Measurements from ENCODE around the gene TCP11L2. TPM values are rescaled to one million over a fixed set of nuclear protein-coding genes. Genes with fewer than 3 reads are reported as not detected.
"Not testable (repeated sequence)": the region's sequence is repeated elsewhere in the genome, so short reads cannot be mapped to it uniquely, and the experiment has no call there.

TCP11L2 gene
- total RNA-seq, 1 experiment from 2014 or later: 10.2 TPM

DNA sequence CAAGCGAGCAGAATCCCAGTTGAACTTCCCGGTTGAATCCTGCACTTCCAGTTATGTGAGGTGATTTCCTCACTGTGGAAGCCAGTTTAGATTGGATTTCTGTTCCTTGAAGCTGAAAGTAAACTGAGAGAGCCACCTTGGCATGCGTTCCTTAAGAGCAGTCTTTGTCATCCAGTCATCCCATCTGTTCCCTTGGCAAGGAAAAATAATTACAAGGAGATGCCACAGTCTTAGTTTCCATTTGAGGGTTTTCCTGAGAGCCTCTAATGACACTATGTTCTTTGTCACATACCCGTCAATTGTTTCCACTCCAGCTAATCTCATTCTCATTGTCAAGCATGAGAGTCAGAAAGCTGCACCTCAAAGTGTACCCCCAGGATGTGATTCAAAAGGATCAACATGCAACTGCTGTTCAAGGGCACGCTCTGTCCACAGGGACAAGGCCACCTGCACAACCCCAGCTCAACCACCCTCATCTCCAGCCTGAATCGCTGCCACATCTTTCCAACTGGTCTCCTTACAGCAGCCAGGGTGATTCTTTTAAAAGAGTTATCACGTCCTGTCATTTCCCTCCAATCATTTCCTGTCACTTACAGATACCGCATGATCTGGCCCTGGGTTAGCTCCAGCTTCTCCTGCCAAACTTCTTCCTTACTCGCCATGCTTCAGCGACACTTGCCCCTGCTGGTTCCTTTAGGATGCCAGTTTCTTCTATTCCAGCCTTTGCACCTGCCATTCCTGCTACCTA, 18.0 kb upstream of the TCP11L2 start:
- Mint-ChIP-seq H3K27ac (ENCODE audit: low read depth, unreplicated experiment) (no peak overlapping the region), H3K27me3 (ENCODE audit: insufficient read depth, unreplicated experiment) (no peaks in the 10 kb centered on the region), H3K9me3 (ENCODE audit: unreplicated experiment) (peaks cover 11% of the 10 kb centered on the region), H3K4me1 (ENCODE audit: insufficient read depth, unreplicated experiment) (peaks cover 32% of the 10 kb centered on the region), H3K4me3 (ENCODE audit: unreplicated experiment) (no peak overlapping the region), H3K36me3 (ENCODE audit: insufficient read depth, unreplicated experiment) (no peaks in the 10 kb centered on the region)
- CTCF ChIA-PET: interaction anchor here (0.6 to 5.3 kb wide), 15 partner anchors 12 to 558 kb away, joined by 3 to 76 read pairs (median 4); partner anchors contain the start of gene POLR3B
- no peak for DNase-seq (ENCODE audit: unreplicated experiment)
- no peak for TF ChIP-seq CTCF (IDR thresholded peaks at IDR 0.05; ENCODE audit: unreplicated experiment)
- POLR2A ChIA-PET: interaction anchor here (0.6 to 2.8 kb wide), 4 partner anchors 11 to 150 kb away, joined by 3 to 9 read pairs (median 3); partner anchors contain the start of gene POLR3B
- no TSS peak for BruUV-seq (replicated peaks)
- intact Hi-C loops (cut with micrococcal nuclease): no loop called here

DNA sequence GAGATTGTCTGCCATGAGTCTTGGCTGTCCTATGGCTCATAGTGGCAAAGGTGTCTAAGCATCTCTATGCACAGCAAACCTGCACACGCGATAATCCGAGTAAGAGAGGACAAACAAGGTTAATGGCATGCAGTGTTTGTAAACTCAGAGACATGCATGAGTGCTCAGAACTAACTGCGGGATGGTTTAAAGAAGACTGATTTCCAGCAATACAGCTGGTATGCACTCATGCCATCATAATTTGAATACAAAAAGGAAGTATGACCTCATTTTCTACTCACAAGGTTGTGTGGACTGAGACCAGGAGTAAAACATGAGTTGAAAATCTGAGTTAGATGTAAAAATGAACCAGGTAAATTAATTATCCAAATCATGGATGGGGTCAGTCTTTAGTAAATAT, 16.6 kb upstream of the TCP11L2 start:
- H3K4me1 Mint-ChIP-seq (ENCODE audit: insufficient read depth, unreplicated experiment): peaks cover 33% of the 10 kb centered on the region
- DNase-seq (ENCODE audit: unreplicated experiment): no peak
- CTCF ChIA-PET: interaction anchor here (1.4 to 5.3 kb wide), 2 partner anchors 15 to 58 kb away, joined by 4 to 76 read pairs; no protein-coding TSS in a partner anchor
- TF ChIP-seq CTCF (IDR thresholded peaks at IDR 0.05; ENCODE audit: unreplicated experiment): no peak
- intact Hi-C loops (cut with micrococcal nuclease): no loop called here
- no peak overlapping the region for H3K4me3 Mint-ChIP-seq (ENCODE audit: unreplicated experiment)
- no peak overlapping the region for H3K27ac Mint-ChIP-seq (ENCODE audit: low read depth, unreplicated experiment)
- peaks cover 11% of the 10 kb centered on the region for H3K9me3 Mint-ChIP-seq (ENCODE audit: unreplicated experiment)
- H3K36me3 Mint-ChIP-seq (ENCODE audit: insufficient read depth, unreplicated experiment): no peaks in the 10 kb centered on the region
- no TSS peak for BruUV-seq (replicated peaks)
- no peaks in the 10 kb centered on the region for H3K27me3 Mint-ChIP-seq (ENCODE audit: insufficient read depth, unreplicated experiment)
- POLR2A ChIA-PET: no interaction called here

DNA sequence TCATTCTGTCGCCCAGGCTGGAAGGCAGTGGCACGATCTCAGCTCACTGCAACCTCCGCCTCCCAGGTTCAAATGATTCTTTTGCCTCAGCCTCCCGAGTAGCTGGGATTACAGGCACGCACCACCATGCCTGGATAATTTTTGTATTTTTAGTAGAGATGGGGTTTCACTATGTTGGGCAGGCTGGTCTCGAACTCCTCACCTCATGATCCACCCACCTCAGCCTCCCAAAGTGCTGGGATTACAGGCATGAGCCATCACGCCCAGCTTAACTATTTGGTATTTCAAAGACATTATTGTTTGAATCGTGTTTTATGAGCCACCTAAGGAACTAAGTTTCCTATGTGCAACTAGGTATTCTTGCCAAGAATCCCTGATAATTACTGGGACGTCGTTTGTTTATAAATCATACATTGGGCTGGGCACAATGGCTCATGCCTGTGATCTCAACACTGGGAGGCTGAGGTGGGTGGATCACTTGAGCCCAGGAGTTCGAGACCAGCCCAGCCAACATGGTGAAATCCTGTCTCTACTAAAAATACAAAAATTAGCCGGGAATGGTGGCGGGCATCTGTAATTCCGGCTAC, 15.9 kb upstream of the TCP11L2 start:
- Mint-ChIP-seq H3K9me3 (ENCODE audit: unreplicated experiment) (peaks cover 11% of the 10 kb centered on the region), H3K4me1 (ENCODE audit: insufficient read depth, unreplicated experiment) (peaks cover 33% of the 10 kb centered on the region), H3K27ac (ENCODE audit: low read depth, unreplicated experiment) (peak overlapping the region; percentile 95)
- H3K4me3 Mint-ChIP-seq (ENCODE audit: unreplicated experiment); BruUV-seq (replicated peaks); H3K36me3 Mint-ChIP-seq (ENCODE audit: insufficient read depth, unreplicated experiment); DNase-seq (ENCODE audit: unreplicated experiment); intact Hi-C loops (cut with micrococcal nuclease); H3K27me3 Mint-ChIP-seq (ENCODE audit: insufficient read depth, unreplicated experiment): not testable (repeated sequence)
- POLR2A ChIA-PET: interaction anchor here (0.7 kb wide), 1 partner anchor 40 kb away, joined by 3 read pairs; no protein-coding TSS in a partner anchor
- CTCF ChIA-PET: interaction anchor here (5.3 kb wide), 1 partner anchor 59 kb away, joined by 76 read pairs; no protein-coding TSS in a partner anchor

DNA sequence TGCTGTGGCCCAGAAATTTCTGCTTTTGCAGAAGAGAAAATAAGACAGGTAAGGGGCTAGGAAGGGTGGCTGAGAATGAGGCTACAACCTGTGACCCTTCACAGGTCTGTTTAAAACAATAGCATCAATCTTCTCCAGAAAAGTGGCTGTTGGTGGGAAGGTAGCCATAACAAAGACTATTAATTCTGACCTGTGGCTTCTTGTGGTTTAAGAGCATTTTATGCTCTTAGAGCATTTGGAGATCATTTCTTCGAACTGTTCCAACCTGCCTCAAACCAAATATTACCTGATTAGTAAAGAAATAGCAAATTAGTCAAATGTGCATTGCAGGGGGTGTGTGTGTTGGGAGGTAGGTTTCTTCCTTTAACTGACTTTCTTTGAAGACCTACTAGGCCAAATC, 15.2 kb upstream of the TCP11L2 start:
- intact Hi-C loops (cut with micrococcal nuclease): no loop called here
- H3K9me3 Mint-ChIP-seq (ENCODE audit: unreplicated experiment): peaks cover 4% of the 10 kb centered on the region
- ChIA-PET CTCF (no interaction called here), POLR2A (interaction anchor here (0.8 to 1.0 kb wide), 2 partner anchors 58 to 60 kb away, joined by 3 to 7 read pairs; no protein-coding TSS in a partner anchor)
- no peak for TF ChIP-seq CTCF (IDR thresholded peaks at IDR 0.05; ENCODE audit: unreplicated experiment)
- H3K27ac Mint-ChIP-seq (ENCODE audit: low read depth, unreplicated experiment): peak overlapping the region; percentile 95
- H3K4me3 Mint-ChIP-seq (ENCODE audit: unreplicated experiment): no peak overlapping the region
- no peak for DNase-seq (ENCODE audit: unreplicated experiment)
- H3K4me1 Mint-ChIP-seq (ENCODE audit: insufficient read depth, unreplicated experiment): peaks cover 30% of the 10 kb centered on the region
- H3K27me3 Mint-ChIP-seq (ENCODE audit: insufficient read depth, unreplicated experiment): no peaks in the 10 kb centered on the region
- H3K36me3 Mint-ChIP-seq (ENCODE audit: insufficient read depth, unreplicated experiment): no peaks in the 10 kb centered on the region
- BruUV-seq (replicated peaks): no TSS peak

Measured in MCF 10A (cell line).